Measurements from ENCODE around the gene SLC5A2.
"Not testable (repeated sequence)": the region's sequence is repeated elsewhere in the genome, so short reads cannot be mapped to it uniquely, and the experiment has no call there.

The SLC5A2 gene

DNA sequence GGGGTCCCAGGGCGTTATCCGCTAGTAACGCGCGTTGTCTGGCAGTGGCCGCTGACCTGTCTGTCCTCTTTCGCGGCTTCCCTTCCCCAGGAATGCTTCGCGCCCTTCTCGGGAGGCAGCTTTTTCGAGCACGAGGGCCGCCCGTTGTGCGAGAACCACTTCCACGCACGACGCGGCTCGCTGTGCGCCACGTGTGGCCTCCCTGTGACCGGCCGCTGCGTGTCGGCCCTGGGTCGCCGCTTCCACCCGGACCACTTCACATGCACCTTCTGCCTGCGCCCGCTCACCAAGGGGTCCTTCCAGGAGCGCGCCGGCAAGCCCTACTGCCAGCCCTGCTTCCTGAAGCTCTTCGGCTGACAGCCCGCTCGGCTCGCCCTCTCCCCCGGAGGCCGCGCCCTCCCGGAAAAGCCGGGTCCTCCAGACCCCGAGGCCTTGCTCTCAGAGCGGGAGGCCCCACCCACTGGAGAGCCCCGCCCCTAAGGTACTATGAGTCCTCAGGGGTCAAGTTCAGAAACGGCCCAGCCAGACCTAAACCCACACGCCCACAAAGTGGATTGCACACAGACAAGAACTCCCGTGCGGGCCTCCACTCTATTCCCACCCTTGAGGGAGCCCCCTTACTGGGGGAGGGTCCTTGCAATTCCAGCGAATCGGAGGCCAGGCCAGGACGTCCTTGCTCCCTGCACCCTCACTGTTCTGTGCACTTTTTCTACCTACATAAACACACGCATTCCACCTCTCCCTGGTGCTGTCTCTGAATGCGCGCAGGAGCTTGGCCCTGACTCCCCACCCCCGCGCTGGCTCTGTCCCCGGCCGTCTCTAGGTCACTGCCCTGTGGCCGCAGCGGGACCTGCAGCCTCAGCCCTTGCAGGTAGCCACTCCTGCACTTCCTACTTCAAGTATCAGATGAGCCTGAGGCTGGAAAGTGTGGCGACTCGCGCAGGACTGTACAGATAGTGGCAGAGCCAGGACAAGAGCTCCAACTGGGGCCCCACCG, 5.4 kb upstream of the SLC5A2 start:
- no peak for DNase-seq

DNA sequence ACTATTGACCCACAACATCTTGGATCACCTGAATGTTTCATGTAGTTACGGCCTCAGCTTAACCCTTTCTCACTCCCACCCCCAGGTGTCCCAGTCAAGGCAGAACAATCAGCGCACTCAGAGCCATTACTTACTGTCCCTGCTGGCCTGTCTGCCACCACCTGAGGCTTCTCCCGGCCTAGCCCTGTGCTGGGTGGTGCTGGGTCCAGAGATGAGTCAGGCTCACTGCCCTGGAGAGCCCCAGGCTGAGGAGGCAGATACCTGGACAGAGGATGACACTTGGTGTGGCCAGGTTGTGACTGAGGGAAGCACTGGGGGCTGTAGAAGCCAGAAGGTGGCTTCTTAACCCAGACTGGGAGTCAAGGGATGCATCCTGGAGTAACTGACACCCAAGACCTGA, 4.0 kb upstream of the SLC5A2 start:
- no peak for DNase-seq

DNA sequence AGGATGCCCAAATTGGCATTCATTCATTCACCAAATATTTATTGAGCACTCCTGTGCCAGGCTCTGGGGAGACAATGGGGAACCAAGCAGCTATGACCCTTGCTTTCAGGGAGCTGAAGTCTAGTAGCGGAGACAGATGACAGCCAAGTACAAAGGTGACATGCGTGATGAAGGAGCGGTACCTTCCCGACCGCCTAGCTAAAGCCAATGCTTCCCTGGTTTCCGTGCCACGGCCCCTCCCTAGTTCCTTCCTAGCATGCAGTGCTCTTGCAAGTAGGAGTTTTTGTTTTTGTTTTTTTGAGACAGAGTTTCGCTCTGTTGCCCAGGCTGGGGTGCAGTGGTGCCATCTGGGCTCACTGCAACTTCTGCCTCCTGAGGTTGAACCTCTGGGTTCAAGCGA, 3.2 kb upstream of the SLC5A2 start:
- no peak for DNase-seq

DNA sequence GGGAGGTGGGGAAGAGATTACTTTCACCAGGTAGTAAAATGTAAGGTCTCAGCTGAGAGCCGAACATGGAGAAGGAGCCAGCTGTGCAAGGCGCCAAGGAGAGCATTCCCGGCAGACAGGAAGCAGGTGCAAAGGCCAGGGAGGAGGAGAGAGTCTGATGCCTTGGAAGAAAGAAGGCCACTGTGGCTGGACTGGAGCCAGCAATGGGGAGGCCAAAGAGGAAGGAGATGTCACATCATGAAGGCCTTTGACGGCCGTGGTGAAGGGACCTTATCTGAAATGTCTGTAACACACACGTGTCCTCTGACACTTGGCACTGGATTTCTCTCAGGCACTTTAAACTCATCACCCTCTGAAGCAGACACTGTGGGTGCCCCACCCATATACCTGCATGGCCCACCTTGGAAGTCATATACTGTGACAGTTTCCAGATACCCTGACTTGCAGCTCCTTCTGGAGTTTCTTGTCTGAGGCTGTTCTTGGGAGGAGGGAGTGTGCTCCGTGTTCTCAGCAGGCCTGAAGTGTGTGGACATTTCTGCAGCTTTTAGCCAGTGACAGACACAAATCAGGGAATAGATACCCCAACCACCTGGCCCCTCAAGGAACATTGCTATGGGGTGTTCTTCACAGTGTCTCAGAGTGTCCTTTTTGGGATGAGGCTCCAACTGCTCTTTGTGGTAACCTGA, 1.9 kb upstream of the SLC5A2 start:
- DNase-seq: no peak

DNA sequence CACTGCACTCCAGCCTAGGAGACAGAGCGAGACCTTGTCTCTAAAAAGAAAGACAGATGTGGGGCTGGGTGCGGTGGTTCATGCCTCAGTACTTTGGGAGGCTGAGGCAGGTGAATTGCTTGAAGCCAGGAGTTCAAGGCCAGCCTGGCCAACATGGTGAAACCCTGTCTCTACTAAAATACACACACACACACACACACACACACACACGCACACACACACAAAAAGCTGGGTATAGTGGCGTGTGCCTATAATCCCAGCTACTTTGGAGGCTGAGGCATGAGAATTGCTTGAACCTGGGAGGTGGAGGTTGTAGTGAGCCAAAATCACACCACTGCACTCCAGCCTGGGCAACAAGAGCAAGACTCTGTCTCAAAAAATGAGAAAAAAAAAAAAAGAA, 1.1 kb downstream of the SLC5A2 start:
- DNase-seq: not testable (repeated sequence)

DNA sequence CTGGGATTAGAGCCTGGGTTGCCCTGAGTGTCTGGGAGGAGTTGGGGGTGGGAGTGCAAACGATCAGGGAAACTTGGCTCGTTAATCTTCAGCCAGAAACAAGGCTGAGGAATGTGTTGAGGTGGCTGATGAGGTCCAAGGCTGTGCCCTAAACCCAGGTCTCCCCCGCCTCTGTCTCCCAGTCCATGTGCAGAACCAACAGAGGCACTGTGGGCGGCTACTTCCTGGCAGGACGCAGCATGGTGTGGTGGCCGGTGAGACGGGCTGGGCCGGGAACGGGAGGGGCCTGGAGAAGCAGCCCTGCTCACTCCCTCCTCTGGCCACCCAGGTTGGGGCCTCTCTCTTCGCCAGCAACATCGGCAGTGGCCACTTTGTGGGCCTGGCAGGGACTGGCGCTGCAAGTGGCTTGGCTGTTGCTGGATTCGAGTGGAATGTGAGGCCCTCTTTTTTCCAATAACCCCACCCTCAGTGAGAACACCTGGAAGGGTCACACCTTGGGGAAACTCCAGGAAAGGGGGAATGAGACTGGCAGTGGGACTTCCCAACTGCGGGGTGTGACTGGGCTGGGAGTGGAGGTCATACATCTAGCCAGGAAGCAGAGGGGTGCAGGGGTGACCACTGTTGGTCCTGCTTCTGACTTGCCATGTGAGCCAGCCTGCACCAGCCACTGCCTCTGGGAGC, 1.7 kb downstream of the SLC5A2 start:
- no peak for DNase-seq

DNA sequence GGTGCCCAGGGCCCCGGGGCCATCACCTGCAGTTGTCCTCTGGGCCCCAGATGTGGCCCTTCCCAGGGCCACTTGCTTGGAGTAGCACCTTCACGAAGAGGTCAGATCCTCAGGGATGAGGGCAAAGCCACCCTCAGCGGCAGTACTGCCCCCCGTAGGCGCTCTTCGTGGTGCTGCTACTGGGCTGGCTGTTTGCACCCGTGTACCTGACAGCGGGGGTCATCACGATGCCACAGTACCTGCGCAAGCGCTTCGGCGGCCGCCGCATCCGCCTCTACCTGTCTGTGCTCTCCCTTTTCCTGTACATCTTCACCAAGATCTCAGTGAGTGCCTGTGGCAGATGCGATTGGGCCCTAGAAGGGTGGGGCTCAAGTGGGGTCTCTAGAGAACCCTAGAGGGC, 2.6 kb downstream of the SLC5A2 start:
- DNase-seq: no peak

DNA sequence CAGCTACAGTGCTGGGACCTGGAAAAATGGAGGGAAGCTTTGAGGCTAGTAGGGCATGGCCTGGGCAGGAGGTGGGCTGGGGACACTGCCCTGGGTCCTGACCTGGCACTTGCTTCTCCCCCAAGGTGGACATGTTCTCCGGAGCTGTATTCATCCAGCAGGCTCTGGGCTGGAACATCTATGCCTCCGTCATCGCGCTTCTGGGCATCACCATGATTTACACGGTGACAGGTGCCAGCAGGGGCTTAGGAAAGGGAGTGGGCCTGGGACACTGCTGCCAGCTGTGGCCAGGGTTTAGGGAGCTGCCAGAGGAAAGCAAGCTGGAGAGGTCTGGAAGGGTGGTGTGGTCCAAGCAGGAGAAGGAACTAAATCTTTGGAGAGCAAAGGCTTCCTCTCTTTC, 3.1 kb downstream of the SLC5A2 start:
- DNase-seq: no peak

DNA sequence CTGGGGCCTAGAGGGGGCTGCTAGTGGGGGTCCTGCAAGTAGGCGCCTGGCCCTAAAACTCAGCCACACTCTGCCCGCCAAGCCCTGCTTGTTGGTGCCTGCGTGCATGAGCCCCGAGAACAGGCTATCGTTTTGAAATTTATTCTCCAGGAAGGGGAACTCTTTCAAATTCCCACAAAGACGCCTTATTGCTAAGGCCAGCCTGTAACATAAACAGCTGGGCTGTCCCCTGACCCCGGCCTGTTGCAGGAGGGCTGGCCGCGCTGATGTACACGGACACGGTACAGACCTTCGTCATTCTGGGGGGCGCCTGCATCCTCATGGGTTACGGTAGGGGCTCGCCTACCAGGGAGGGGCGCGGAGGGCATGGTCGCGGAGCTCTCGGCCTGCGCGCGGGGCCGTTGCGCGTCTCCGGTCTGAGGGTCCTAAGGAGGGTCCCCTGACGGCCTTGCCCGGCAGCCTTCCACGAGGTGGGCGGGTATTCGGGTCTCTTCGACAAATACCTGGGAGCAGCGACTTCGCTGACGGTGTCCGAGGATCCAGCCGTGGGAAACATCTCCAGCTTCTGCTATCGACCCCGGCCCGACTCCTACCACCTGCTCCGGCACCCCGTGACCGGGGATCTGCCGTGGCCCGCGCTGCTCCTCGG, 4.3 kb downstream of the SLC5A2 start:
- DNase-seq: peak; percentile 20

DNA sequence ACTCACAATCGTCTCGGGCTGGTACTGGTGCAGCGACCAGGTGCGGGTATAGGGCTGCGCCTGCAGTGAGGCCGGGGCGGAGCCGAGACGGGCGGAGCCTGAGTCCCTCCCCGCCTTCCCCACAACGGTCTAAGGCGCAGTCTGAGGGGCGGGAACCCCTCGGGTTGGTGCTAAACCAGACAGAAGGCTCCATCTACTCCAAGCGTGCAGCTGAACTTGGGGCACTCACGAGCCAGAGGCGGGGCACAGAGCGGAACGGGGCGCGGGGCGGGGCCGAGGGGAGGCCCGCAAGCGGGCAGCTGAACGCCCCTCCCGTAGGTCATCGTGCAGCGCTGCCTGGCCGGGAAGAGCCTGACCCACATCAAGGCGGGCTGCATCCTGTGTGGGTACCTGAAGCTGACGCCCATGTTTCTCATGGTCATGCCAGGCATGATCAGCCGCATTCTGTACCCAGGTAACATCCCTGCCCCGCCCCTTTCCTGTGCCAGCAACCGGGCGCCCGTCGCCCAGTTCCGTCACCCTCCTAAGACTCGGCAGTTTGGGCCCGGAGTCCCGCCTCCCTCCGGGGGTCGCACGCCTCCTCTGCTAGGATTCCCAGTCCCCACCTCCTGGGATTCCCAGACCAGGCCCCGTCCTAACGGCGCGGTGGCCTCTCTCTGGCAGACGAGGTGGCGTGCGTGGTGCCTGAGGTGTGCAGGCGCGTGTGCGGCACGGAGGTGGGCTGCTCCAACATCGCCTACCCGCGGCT, 5.0 kb downstream of the SLC5A2 start:
- DNase-seq: peak; percentile 85

DNA sequence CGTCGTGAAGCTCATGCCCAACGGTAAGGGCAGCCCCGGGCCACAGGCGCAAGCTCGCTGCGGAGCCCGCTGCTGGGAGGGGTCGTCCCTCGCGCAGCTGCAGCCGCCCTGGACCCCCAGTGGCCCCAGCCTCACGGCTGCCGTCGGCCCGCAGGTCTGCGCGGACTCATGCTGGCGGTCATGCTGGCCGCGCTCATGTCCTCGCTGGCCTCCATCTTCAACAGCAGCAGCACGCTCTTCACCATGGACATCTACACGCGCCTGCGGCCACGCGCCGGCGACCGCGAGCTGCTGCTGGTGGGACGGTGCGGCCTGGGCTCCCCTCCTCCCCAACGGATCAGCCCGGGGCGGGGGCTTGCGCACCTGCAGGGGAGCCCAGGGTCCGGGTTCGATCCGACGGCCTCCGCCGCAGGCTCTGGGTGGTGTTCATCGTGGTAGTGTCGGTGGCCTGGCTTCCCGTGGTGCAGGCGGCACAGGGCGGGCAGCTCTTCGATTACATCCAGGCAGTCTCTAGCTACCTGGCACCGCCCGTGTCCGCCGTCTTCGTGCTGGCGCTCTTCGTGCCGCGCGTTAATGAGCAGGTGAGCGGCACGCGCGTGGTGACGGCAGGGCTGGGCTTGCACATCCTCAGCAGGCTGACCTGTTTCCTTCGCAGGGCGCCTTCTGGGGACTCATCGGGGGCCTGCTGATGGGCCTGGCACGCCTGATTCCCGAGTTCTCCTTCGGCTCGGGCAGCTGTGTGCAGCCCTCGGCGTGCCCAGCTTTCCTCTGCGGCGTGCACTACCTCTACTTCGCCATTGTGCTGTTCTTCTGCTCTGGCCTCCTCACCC, 5.8 kb downstream of the SLC5A2 start:
- peak; percentile 45 for DNase-seq

DNA sequence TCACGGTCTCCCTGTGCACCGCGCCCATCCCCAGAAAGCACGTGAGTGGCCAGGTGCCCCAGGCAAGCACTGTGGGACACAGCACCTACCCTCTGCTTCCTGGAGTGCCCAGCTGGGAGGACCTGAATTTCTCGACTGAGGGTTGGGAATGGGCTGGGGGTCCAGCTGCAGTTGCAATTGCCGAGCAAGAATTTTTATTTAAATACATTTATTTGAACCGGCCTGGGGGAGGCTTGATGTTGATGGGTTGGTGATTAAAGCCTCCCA, 6.3 kb downstream of the SLC5A2 start:
- DNase-seq: no peak

DNA sequence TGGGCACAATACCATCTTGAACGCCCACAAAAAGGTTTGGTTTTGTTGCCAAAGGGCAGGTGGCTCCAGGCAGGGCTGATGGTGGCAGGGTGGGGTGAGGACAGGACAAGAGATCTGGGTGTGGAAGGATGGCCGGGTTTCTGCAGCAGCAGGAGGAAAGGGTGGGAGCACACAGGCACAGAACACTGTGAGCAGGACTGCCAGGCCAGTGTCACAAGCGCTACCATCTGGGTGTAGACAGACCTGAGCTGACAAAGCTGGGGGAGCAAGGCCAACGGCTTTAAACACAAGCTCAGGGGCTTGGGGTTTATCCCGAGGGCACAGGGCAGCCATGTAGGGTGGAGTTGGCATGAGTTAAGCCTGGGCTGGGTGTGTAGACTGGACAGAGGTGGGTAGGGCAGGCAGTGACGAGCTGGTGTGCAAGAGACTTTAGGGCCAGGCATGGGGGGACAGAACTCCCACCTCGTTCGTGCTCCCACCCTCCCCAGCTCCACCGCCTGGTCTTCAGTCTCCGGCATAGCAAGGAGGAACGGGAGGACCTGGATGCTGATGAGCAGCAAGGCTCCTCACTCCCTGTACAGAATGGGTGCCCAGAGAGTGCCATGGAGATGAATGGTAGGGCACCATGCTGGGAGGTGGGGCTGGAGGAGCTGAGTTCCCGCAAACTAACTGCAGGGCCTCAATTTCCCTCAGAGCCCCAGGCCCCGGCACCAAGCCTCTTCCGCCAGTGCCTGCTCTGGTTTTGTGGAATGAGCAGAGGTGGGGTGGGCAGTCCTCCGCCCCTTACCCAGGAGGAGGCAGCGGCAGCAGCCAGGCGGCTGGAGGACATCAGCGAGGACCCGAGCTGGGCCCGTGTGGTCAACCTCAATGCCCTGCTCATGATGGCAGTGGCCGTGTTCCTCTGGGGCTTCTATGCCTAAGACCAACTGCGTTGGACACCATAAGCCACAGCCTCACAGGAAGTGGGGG, 7.0 kb downstream of the SLC5A2 start:
- DNase-seq: no peak

DNA sequence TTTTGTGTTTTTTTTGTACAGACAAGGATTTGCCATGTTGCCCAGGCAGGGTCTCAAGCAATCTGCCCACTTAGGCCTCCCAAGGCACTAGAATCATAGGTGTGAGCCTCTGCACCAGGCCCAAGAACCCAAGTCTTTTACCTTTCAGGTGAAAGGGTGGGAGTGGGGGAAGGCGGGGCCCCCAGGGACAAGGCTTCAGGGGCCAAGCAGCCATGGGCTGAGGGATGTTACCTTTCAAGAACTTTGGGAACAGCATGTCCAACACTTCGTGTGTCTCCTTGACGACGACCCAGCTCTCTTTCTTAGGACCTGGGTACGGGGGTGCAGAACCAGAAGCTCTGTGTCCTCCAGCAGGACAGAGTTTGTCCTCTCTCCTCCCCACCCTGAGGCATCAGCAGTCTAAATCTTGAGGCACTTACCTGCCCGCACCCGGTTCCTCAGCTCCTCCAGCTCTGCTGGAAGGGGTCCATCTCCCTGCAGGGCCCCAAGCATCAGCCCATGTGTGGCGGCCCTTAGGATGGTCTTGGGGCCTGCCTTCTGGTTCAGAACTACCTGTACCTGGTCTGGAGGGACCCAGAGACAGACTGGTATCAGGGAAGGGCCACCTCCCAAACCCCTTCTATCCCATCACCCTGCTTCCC, 9.0 kb downstream of the SLC5A2 start:
- no peak for DNase-seq

DNA sequence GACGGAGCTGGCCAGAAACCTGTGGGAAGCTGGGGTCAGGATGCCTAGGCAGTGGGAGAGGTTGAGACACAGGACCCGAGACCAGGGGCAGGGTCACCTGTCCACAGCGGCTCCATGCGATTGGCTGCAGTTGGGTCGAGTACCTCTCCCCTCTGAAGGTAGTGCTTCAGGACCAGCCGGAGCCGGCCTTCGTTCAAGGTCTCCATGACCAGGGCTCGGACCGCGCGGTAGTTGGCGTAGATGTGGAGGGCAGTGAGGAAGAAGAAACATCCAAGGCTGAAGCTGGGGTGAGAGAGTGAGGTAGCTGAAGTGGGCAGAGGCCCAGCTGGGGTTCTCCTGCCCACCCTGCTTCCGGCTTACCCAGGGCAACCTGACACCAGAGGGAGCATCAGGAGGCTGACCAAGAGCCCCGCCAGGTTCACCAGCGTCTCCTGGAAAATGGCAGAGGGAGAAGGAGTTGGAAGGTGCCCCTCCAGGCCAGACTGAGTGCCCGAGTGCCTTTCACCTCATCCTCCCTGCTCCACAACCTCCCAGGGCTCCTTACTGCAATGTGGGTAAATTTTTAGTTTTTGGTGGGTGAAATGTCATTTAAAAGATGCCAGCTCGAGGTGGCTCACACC, 10.7 kb downstream of the SLC5A2 start:
- DNase-seq: no peak

DNA sequence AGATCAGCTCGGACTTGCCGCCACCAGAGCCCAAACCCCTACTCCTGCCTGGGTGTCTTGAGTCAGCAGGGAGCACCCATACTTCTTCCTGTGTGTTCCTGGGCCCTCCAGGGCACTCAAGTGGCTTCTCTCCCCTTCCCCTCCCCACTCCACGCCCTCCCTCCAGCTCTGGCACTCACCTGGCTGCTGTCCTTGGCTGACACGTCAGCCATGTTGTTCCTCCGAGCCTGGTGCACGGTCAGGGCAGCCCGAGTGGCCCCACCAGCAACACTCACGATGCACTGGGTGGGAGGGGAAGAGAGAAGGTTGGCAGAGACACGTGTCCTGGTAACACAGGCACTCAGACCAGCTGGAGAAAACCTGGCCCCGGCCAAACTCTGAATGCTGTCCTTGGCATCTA, 13.7 kb downstream of the SLC5A2 start:
- DNase-seq: no peak

DNA sequence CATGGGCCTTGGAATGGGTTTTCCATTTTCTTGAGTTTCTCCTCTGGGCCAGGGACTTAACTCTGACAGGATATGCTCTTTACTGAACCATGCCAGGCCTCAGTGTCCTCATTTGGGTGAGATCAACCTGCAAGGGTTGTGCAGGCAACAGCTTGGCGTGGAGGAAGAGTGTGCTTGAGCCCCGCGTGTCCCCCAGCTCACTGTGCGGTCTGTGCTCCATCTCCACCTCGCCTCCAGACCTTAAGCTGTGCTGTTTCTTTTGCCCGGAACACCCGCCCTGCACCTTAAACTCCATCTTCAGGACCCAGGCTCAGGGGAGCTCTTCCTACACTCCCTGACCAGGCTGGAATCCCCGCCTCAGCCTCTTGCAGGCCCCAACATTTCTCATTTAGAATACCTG, 15.6 kb downstream of the SLC5A2 start:
- no peak for DNase-seq

DNA sequence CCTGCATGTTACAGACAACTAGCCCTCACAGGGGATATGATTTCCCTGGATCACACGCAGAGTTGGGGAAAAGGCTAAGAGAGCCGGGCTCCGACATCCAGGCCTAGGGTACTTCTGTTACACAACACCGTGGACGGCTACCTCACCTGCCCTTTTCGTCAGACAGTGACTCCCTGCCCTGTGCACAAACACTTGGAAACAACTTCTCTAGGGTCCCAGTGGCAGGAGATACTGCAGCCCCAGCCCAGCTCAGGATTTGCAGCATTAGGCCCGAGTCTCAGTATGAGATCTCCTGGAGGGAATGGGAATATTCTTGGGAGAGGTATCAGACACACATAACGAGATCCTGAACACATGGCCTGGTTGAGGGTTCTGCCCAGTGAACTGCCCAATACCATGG, 17.0 kb downstream of the SLC5A2 start:
- no peak for DNase-seq

DNA sequence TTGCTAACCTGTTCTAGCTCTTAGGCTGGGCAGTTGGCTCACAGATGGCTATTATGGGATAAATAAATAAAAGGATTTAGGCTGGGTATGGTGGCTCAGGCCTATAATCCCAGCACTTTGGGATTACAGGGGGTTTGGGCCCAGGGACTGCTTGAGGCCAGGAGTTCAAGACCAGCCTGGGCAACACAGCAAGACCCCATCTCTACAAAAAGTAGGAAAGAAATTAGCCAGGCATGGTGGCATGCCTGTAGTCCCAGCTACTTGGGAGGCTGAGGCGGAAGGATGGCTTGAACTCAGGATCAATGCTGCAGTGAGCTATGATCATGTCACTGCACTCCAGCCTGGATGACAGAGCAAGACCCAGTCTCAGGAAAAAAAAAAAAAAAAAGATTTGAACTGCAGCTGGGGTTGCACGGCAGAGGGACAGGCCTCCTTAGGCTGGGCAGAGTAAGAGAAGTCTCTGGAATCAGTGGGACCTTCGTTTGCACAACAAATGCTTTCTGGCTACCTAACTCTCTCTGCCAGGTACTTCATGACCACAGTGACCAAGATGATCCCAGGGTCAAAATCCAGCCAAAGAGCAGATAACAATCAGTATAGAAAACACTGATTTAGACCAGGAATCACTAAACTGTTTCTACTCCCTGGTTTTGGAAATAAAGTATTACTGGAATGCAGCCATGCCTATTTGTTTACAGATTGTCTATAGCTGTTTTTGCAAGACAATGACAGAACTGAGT, 18.5 kb downstream of the SLC5A2 start:
- no peak for DNase-seq
